Measurements from ENCODE around the gene CDK1.

GRCh38 chr10:60794953-60795352 is 16.7 kb downstream of the CDK1 start:
- TF ChIP-seq CTCF (IDR thresholded peaks at IDR 0.05; ENCODE audit: low read length) (no peak), EZH2phosphoT487 (IDR thresholded peaks at IDR 0.05; ENCODE audit: low read length) (no peak), EZH2 (optimal IDR thresholded peaks at IDR 0.05; ENCODE audit: low read depth, low read length) (no peak)
